MM.1S (cell line): ENCODE measurements around the gene SCAP.
"Not testable (repeated sequence)": the region's sequence is repeated elsewhere in the genome, so short reads cannot be mapped to it uniquely, and the experiment has no call there.

Experiments used
- DNase-seq: peaks from one replicate; pipeline ENCODE4 v3.0.0-alpha.2; 2015
- H2AFZ ChIP-seq: fragments of 300-600 bp; sonication (generic); 2 replicates; pipeline ENCODE4 v1.6.0; 2016; ENCODE audit warnings: antibody characterized with exemption, low read length
- H3F3A ChIP-seq: fragments of 300-600 bp; sonication (generic); 2 replicates; pipeline ENCODE4 v1.6.1; 2016; ENCODE audit warnings: mild to moderate bottlenecking, antibody characterized with exemption, low read length, moderate library complexity, mixed read lengths; ENCODE audit not compliant: insufficient read depth
- H3K27ac ChIP-seq: fragments of 300-600 bp; sonication (generic); 2 replicates; pipeline ENCODE4 v1.5.1; 2016; ENCODE audit warnings: mild to moderate bottlenecking, low read length
- H3K27me3 ChIP-seq: fragments of 300-600 bp; sonication (generic); replicated peaks from 2 replicates; pipeline ENCODE4 v1.6.0; 2016; ENCODE audit warnings: low read length; ENCODE audit not compliant: insufficient read depth
- H3K36me3 ChIP-seq: fragments of 300-600 bp; sonication (generic); replicated peaks from 2 replicates; pipeline ENCODE4 v1.6.1; 2016; ENCODE audit warnings: mild to moderate bottlenecking, low read length, mixed read lengths; ENCODE audit not compliant: insufficient read depth
- H3K4me1 ChIP-seq: fragments of 300-600 bp; sonication (generic); 2 replicates; pipeline ENCODE4 v1.6.1; 2016; ENCODE audit warnings: low read length, mixed read lengths
- H3K4me2 ChIP-seq: fragments of 300-600 bp; sonication (generic); 2 replicates; pipeline ENCODE4 v1.6.0; 2016; ENCODE audit warnings: low read depth, low read length
- H3K4me3 ChIP-seq: fragments of 300-600 bp; sonication (generic); 2 replicates; pipeline ENCODE4 v1.5.1; 2016; ENCODE audit warnings: low read length, mixed read lengths
- H3K79me2 ChIP-seq: fragments of 300-600 bp; sonication (generic); 2 replicates; pipeline ENCODE4 v1.6.1; 2016; ENCODE audit warnings: mixed run types, low read length, mixed read lengths
- H3K9ac ChIP-seq: fragments of 300-600 bp; sonication (generic); 2 replicates; pipeline ENCODE4 v1.6.1; 2016; ENCODE audit warnings: low read length, mixed read lengths
- H3K9me2 ChIP-seq: fragments of 300-600 bp; sonication (generic); replicated peaks from 2 replicates; pipeline ENCODE4 v1.6.1; 2016; ENCODE audit warnings: mild to moderate bottlenecking, low read length, mixed read lengths; ENCODE audit not compliant: insufficient read depth
- H3K9me3 ChIP-seq: fragments of 300-600 bp; sonication (generic); replicated peaks from 2 replicates; pipeline ENCODE4 v1.6.1; 2016; ENCODE audit warnings: mild to moderate bottlenecking, low read length, mixed read lengths; ENCODE audit not compliant: insufficient read depth
- H4K20me1 ChIP-seq: fragments of 300-600 bp; sonication (generic); 2 replicates; pipeline ENCODE4 v1.6.1; 2016; ENCODE audit warnings: mild to moderate bottlenecking, low read length, moderate library complexity, mixed read lengths; ENCODE audit not compliant: insufficient read depth
- CTCF ChIP-seq: fragments of 300-600 bp; sonication (generic); IDR thresholded peaks from 2 replicates; pipeline ENCODE4 v1.5.1; 2016; ENCODE audit warnings: antibody characterized with exemption, low read length, mixed read lengths
- EZH2 ChIP-seq: fragments of 300-600 bp; sonication (generic); optimal IDR thresholded peaks from 2 replicates; pipeline ENCODE3; 2017; ENCODE audit warnings: low read depth, mild to moderate bottlenecking, antibody characterized with exemption, low read length, mixed read lengths
- EZH2phosphoT487 ChIP-seq: fragments of 300-600 bp; sonication (generic); IDR thresholded peaks from 2 replicates; pipeline ENCODE4 v1.6.1; 2018; ENCODE audit warnings: antibody characterized with exemption, low read length

SCAP gene

GRCh38 chr3:47469616-47470015 lies 6.1 kb downstream of the SCAP start:
- peaks cover 83% of the 10 kb centered on the region for H3K79me2 ChIP-seq
- no peak for DNase-seq
- H2AFZ ChIP-seq = no peak overlapping the region
- H3K36me3 ChIP-seq = no peaks in the 10 kb centered on the region
- H3K9ac ChIP-seq = no peak overlapping the region
- H3K4me2 ChIP-seq = no peak overlapping the region
- H3K4me3 ChIP-seq = no peak overlapping the region
- H3F3A ChIP-seq = no peaks in the 10 kb centered on the region
- H4K20me1 ChIP-seq = peaks cover 3% of the 10 kb centered on the region
- no peak overlapping the region for H3K27ac ChIP-seq
- H3K9me2 ChIP-seq = no peaks in the 10 kb centered on the region
- TF ChIP-seq CTCF (no peak), EZH2 (no peak), EZH2phosphoT487 (no peak)
- no peaks in the 10 kb centered on the region for H3K9me3 ChIP-seq
- H3K4me1 ChIP-seq = no peaks in the 10 kb centered on the region
- no peaks in the 10 kb centered on the region for H3K27me3 ChIP-seq

GRCh38 chr3:47468315-47468714 lies 7.4 kb downstream of the SCAP start:
- not testable (repeated sequence) for H3K9ac ChIP-seq, DNase-seq, H3K27ac ChIP-seq, H3K9me2 ChIP-seq, H3K4me2 ChIP-seq, H3F3A ChIP-seq, H3K4me3 ChIP-seq, H4K20me1 ChIP-seq, H2AFZ ChIP-seq, H3K36me3 ChIP-seq, H3K27me3 ChIP-seq, H3K9me3 ChIP-seq, H3K4me1 ChIP-seq
- peaks cover 81% of the 10 kb centered on the region for H3K79me2 ChIP-seq

- no peak for DNase-seq
- H3K36me3 ChIP-seq = no peaks in the 10 kb centered on the region
- no peaks in the 10 kb centered on the region for H3F3A ChIP-seq
- no peak overlapping the region for H3K27ac ChIP-seq
- no peaks in the 10 kb centered on the region for H3K4me1 ChIP-seq
- no peak for TF ChIP-seq EZH2phosphoT487
- no peak for TF ChIP-seq EZH2
- TF ChIP-seq CTCF = no peak
- no peaks in the 10 kb centered on the region for H3K9me2 ChIP-seq
- no peak overlapping the region for H3K4me3 ChIP-seq
- H3K27me3 ChIP-seq = no peaks in the 10 kb centered on the region
- H3K9ac ChIP-seq = no peak overlapping the region
- H3K79me2 ChIP-seq = peaks cover 77% of the 10 kb centered on the region
- H3K4me2 ChIP-seq = no peak overlapping the region
- no peaks in the 10 kb centered on the region for H4K20me1 ChIP-seq
- no peak overlapping the region for H2AFZ ChIP-seq
- H3K9me3 ChIP-seq = no peaks in the 10 kb centered on the region
Observed at GRCh38 chr3:47464588-47464987, 11.2 kb downstream of the SCAP start.

GRCh38 chr3:47459534-47460085 lies 16.1 kb downstream of the SCAP start:
- not testable (repeated sequence) for H3K9me3 ChIP-seq, H3K36me3 ChIP-seq, H4K20me1 ChIP-seq, H3K4me3 ChIP-seq, H3K9ac ChIP-seq, H3K4me2 ChIP-seq, H3K27me3 ChIP-seq, H3K27ac ChIP-seq, H3F3A ChIP-seq, H3K4me1 ChIP-seq, DNase-seq, H2AFZ ChIP-seq, H3K9me2 ChIP-seq
- peaks cover 66% of the 10 kb centered on the region for H3K79me2 ChIP-seq
